Uterus (tissue), 4 donors: ENCODE data around the gene FCF1. TPM values are rescaled to one million over a fixed set of nuclear protein-coding genes. Genes with fewer than 3 reads are reported as not detected.

Experiments used
- DNase-seq, 2 donors: peaks; one replicate each; pipeline ENCODE4 v3.0.0-alpha.2; 2019 to 2020
- H3K27ac ChIP-seq, 2 donors: fragments of 200-600 bp; sonication (generic); 1 replicate in 1 of 2; 2 replicates in 1 of 2; pipeline ENCODE4 v1.5.1; 2016 to 2018
- H3K27me3 ChIP-seq, 2 donors: fragments of 200-600 bp; sonication (generic); one replicate each; pipeline ENCODE4 v1.5.1; 2018 to 2019; ENCODE audit warnings: control low read depth in 1 of 2
- H3K36me3 ChIP-seq, 2 donors: fragments of 200-600 bp; sonication (generic); one replicate each; pipeline ENCODE4 v1.5.1; 2019; ENCODE audit warnings: control low read depth in 1 of 2
- H3K4me1 ChIP-seq, 2 donors: fragments of 200-600 bp; sonication (generic); one replicate each; pipeline ENCODE4 v1.5.1; 2018 to 2019; ENCODE audit warnings: control low read depth in 1 of 2
- H3K4me3 ChIP-seq, 2 donors: fragments of 200-600 bp; sonication (generic); 1 replicate in 1 of 2; 2 replicates in 1 of 2; pipeline ENCODE4 v1.5.1; 2018 to 2019; ENCODE audit warnings: mild to moderate bottlenecking in 1 of 2
- H3K9me3 ChIP-seq, 2 donors: fragments of 200-600 bp; sonication (generic); one replicate each; pipeline ENCODE4 v1.5.1; 2019; ENCODE audit warnings: control low read depth in 1 of 2
- POLR2A ChIP-seq, 2 donors: fragments of 450-650 bp; IDR thresholded peaks; one replicate each; pipeline ENCODE4 v1.6.1; 2016; ENCODE audit warnings: antibody characterized with exemption in 2 of 2, mild to moderate bottlenecking in 1 of 2, moderate library complexity in 1 of 2
- intact Hi-C: fragments of 100-400 bp; cut with DNase I; formaldehyde crosslinking; loops from one replicate; pipeline ENCODE4 v1.15.1; 2023; ENCODE audit warnings: low total_unique reads
- total RNA-seq, 4 donors: library from RNA; depleted of rRNA in 3 of 4; stranded (reverse); fragments of >200 nt in 3 of 4; gene quantifications; one replicate each; pipeline versions ENCODE4 v1.1.0 to v1.2.4, GENCODE V29; 2014 to 2023
- TF ChIP-seq, protein P1 (sequence below), 4 experiments: fragments of 200-600 bp in 2 of 4; fragments of 450-650 bp in 2 of 4; sonication (generic) in 2 of 4; IDR thresholded peaks; one replicate each; pipeline ENCODE4 v1.5.1; 2016 to 2019; ENCODE audit warnings: antibody characterized with exemption in 4 of 4, mild to moderate bottlenecking in 2 of 4, moderate library complexity in 1 of 4
- donor health status: DM: yes; HTN: yes; CAD: no.

FCF1 gene
- total RNA-seq, 4 donors from 2014 or later = 6.4 to 116 (median 46.6) TPM

DNA sequence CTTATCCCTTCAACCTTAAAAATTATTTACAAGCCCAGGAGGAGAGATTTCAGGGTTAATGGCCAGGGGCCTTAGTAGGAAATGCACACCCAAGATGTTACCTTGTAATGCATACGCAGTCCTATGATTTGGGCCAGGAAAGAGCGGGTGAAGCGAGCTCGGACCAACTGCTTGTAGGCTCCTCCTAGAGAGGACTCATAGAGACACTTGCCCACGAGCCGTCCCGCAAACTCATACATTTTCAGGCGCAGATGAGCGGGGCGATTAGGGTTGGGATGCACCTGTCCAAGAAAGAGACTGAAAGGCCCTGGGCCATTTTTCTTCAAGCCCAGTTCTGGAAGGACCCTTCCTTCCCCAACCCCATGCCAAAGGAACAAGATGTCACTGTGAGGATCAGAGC lies 43.1 kb upstream of the FCF1 start:
- Histone ChIP-seq H3K4me3 (no peak overlapping the region), H3K9me3 (no peaks in the 10 kb centered on the region), H3K27me3 (no peaks in the 10 kb centered on the region), H3K27ac (peak overlapping the region in 1 of 2 donors; percentile 84), H3K36me3 (no peaks in the 10 kb centered on the region), H3K4me1 (no peaks in the 10 kb centered on the region)
- intact Hi-C loops = no loop called here
- TF ChIP-seq, protein P1, sequence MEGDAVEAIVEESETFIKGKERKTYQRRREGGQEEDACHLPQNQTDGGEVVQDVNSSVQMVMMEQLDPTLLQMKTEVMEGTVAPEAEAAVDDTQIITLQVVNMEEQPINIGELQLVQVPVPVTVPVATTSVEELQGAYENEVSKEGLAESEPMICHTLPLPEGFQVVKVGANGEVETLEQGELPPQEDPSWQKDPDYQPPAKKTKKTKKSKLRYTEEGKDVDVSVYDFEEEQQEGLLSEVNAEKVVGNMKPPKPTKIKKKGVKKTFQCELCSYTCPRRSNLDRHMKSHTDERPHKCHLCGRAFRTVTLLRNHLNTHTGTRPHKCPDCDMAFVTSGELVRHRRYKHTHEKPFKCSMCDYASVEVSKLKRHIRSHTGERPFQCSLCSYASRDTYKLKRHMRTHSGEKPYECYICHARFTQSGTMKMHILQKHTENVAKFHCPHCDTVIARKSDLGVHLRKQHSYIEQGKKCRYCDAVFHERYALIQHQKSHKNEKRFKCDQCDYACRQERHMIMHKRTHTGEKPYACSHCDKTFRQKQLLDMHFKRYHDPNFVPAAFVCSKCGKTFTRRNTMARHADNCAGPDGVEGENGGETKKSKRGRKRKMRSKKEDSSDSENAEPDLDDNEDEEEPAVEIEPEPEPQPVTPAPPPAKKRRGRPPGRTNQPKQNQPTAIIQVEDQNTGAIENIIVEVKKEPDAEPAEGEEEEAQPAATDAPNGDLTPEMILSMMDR (IDR thresholded peaks at IDR 0.05) = no peak
- no peak for TF ChIP-seq POLR2A (IDR thresholded peaks at IDR 0.05)
- no peak for DNase-seq

DNA sequence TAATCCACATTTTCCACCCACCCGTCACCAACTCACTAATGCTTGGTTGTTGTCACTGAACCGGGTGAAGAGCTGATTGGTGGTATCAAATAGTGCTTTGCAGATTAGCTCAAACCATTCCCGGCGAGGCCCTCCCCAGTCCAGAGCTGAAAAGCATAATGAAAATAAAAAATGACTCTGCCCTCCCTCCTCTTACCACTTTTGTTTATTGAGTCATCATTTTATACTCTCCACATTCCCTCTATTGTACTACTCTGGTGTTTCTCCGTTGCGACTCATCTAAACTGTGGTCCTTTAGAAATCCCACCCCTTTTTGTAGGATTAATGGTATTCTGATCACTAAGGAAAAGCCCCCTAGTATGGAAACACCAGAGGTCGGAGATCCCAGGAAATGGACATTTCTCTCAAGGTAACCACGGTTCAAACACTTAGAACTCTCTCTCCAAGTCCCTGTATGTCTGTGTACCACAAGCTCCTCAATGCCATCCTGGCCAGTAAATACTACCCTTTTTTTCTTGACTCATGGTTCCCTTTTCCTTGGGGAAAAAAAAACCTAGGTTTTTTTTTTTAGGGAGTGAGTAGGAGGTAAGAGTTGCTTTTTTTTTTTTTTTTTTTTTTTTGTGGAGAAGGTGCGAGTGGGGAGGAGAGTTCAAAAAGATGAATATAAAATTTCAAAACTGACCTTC lies 42.1 kb upstream of the FCF1 start:
- Histone ChIP-seq H3K36me3 (no peaks in the 10 kb centered on the region), H3K9me3 (no peaks in the 10 kb centered on the region), H3K27ac (peak overlapping the region; percentile 54 to 84), H3K27me3 (no peaks in the 10 kb centered on the region), H3K4me3 (no peak overlapping the region), H3K4me1 (no peaks in the 10 kb centered on the region)
- intact Hi-C loops = no loop called here
- DNase-seq = no peak
- TF ChIP-seq, protein P1 (IDR thresholded peaks at IDR 0.05) = no peak

DNA sequence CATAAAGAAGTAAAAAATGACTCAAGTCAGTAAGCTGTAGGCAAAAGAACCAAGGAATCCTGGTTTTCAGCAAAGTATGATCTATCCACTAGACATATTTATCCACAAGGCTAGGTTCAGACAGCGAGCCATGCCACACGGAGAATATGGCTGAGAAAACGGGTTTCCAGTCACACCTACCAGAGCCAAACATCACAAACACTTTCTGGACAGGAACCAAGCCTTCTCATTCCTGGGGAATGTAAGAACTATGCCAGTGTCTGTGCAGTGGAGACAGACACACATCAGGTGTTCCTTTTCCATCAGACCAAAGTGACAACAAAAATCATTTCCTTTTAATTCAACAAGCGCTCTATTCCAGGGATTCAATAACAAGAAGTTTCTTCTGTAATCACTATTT lies 41.2 kb upstream of the FCF1 start:
- H3K27ac ChIP-seq = peak overlapping the region; percentile 54 to 84
- no peaks in the 10 kb centered on the region for H3K36me3 ChIP-seq
- no peaks in the 10 kb centered on the region for H3K27me3 ChIP-seq
- no peak overlapping the region for H3K4me3 ChIP-seq
- no peaks in the 10 kb centered on the region for H3K4me1 ChIP-seq
- no peak for DNase-seq
- TF ChIP-seq, protein P1 (IDR thresholded peaks at IDR 0.05) = no peak
- TF ChIP-seq POLR2A (IDR thresholded peaks at IDR 0.05) = no peak
- intact Hi-C loops = no loop called here
- H3K9me3 ChIP-seq = no peaks in the 10 kb centered on the region

DNA sequence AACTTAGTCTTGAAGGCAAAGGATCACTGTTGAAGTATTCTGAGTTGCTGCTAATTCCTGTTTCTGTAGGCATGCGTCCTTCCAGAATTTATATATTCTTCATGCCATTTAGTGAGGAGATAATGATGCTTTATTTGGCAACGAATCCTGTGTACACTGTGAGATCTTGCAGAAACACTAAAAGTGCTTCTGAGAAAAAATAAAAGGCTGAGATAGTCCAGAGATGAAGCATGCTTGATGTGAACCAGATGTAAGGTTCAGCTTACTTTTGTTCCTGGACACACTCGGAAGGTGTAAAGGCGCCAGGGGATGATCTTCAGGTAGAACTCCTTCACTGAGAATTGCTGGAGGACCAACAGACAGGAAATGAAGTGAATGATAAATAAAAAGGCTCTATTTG lies 39.2 kb upstream of the FCF1 start:
- TF ChIP-seq, protein P1 (IDR thresholded peaks at IDR 0.05) = no peak
- no peak for TF ChIP-seq POLR2A (IDR thresholded peaks at IDR 0.05)

DNA sequence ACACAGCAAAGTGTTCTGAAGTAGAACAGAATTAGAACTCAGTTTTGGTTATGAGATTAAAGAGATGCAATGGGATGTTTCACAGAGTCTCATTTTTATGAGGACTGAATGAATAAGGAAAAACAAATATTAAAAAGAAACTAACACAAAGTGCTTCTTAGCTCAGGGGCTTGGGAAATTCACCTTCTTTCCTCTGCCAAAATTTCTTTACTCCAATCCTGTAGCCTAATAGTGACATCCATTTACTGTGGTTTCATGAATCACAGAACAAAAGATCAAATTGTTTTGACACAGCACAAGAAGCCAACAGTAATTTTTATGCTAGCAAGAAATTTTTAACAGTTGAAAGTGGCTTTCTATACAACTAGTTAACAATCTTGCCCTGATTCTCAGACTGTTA lies 37.7 kb upstream of the FCF1 start:
- H3K27me3 ChIP-seq = no peaks in the 10 kb centered on the region
- no peaks in the 10 kb centered on the region for H3K36me3 ChIP-seq
- TF ChIP-seq POLR2A (IDR thresholded peaks at IDR 0.05) = no peak
- TF ChIP-seq, protein P1 (IDR thresholded peaks at IDR 0.05) = no peak
- H3K9me3 ChIP-seq = no peaks in the 10 kb centered on the region
- intact Hi-C loops = no loop called here
- H3K4me1 ChIP-seq = no peaks in the 10 kb centered on the region
- no peak for DNase-seq
- no peak overlapping the region for H3K4me3 ChIP-seq
- H3K27ac ChIP-seq = no peak overlapping the region

More for the DNA sequence above, 39.2 kb upstream of the FCF1 start:
- Histone ChIP-seq H3K9me3 (no peaks in the 10 kb centered on the region), H3K27ac (no peak overlapping the region), H3K36me3 (no peaks in the 10 kb centered on the region), H3K27me3 (no peaks in the 10 kb centered on the region), H3K4me3 (no peak overlapping the region), H3K4me1 (no peaks in the 10 kb centered on the region)
- no peak for DNase-seq
- intact Hi-C loops = no loop called here
